Ishikawa (cell line): Measurements from ENCODE around the gene NLE1.

Source experiments
- CEBPB ChIP-seq: IDR thresholded peaks from 2 replicates; pipeline ENCODE4 v1.6.1; 2012
- CREB1 ChIP-seq: IDR thresholded peaks from 2 replicates; pipeline ENCODE4 v1.6.1; 2012; ENCODE audit warnings: low read depth
- USF1 ChIP-seq: IDR thresholded peaks from 2 replicates; pipeline ENCODE4 v1.6.1; 2012
- ZBTB7A ChIP-seq: IDR thresholded peaks from 2 replicates; pipeline ENCODE4 v1.6.1; 2012; ENCODE audit warnings: low read depth

GRCh38 chr17:35176897-35177296, 34.8 kb upstream of the NLE1 start:
- TF ChIP-seq USF1, result no peak
- TF ChIP-seq CREB1, result no peak
- TF ChIP-seq ZBTB7A, result no peak
- TF ChIP-seq CEBPB, result no peak
